SU-DHL-6 (cell line): Measurements from ENCODE around the gene GPR141.

ENCODE experiments used
- CTCF ChIP-seq: fragments of 200-600 bp; sonication (generic); IDR thresholded peaks from one replicate; pipeline ENCODE4 v1.5.1; 2017; ENCODE audit warnings: antibody characterized with exemption, mild to moderate bottlenecking, low read length, moderate library complexity; ENCODE audit not compliant: insufficient read depth, poor library complexity, severe bottlenecking
- EZH2phosphoT487 ChIP-seq: fragments of 200-600 bp; sonication (generic), shearing (Covaris generic); conservative IDR thresholded peaks from 2 replicates; pipeline ENCODE4 v1.6.1; 2018; ENCODE audit warnings: mild to moderate bottlenecking, antibody characterized with exemption, low read length, moderate library complexity, mixed read lengths

- TF ChIP-seq CTCF = no peak
- TF ChIP-seq EZH2phosphoT487 = no peak
Observed at GRCh38 chr7:37753398-37754050, 70.0 kb downstream of the GPR141 start.
